K562 (cell line): ENCODE data around the gene RNF166. TPM values are rescaled to one million over a fixed set of nuclear protein-coding genes. Genes with fewer than 3 reads are reported as not detected.

ENCODE experiments used
- FIP1L1 ChIP-seq: fragments of 200-400 bp; formaldehyde crosslinking; IDR thresholded peaks from 2 replicates; pipeline ENCODE4 v1.6.1; 2018; ENCODE audit warnings: mild to moderate bottlenecking, low read depth, low read length; ENCODE audit not compliant: poor library complexity, severe bottlenecking
- HNRNPH1 ChIP-seq: fragments of 200-400 bp; formaldehyde crosslinking; optimal IDR thresholded peaks from 2 replicates; pipeline ENCODE3; 2017; ENCODE audit warnings: low read depth, mild to moderate bottlenecking, low read length, moderate library complexity
- POLR2G ChIP-seq: fragments of 200-400 bp; formaldehyde crosslinking; IDR thresholded peaks from 2 replicates; pipeline ENCODE4 v1.6.1; 2017; ENCODE audit warnings: low read depth, mild to moderate bottlenecking, antibody characterized with exemption, low read length, moderate library complexity
- RBM22 ChIP-seq: fragments of 200-400 bp; formaldehyde crosslinking; IDR thresholded peaks from 2 replicates; pipeline ENCODE4 v1.6.1; 2018; ENCODE audit warnings: low read length, low read depth; ENCODE audit not compliant: poor library complexity, severe bottlenecking
- TFAP4 ChIP-seq: sonication (generic); formaldehyde crosslinking; IDR thresholded peaks from 2 replicates; pipeline ENCODE4 v1.8.0; 2022; ENCODE audit warnings: missing genetic modification reagents, mild to moderate bottlenecking, moderate library complexity, borderline replicate concordance
- polyA plus RNA-seq, 8 experiments: library from polyadenylated mRNA; depleted of rRNA in 4 of 8; stranded (reverse) in 5 of 8; unstranded in 3 of 8; fragments of >200 nt; fragmentation: Nextera tagmentation in 2 of 8; fragmentation: Illumina TruSeq in 1 of 8; extraction: Ambion mirVana in 2 of 8; extraction: Trizol in 1 of 8; gene quantifications; 2 replicates each; pipeline versions ENCODE4 v1.2.1 to v1.2.3, GENCODE V29; 2011 to 2014; ENCODE audit warnings: inconsistent platforms in 1 of 8, missing spikeins in 1 of 8
- total RNA-seq, 7 experiments: library from RNA; depleted of rRNA in 6 of 7; stranded (reverse); fragments of >200 nt in 6 of 7; fragmentation: Illumina TruSeq in 2 of 7; extraction: Trizol in 2 of 7; gene quantifications; 2 replicates each; pipeline versions ENCODE4 v1.2.1 to v1.2.3, GENCODE V29; 2011 to 2021; ENCODE audit warnings: low replicate concordance in 1 of 7
- TF ChIP-seq, protein P1 (sequence below): sonication (generic); formaldehyde crosslinking; IDR thresholded peaks from 2 replicates; pipeline ENCODE4 v1.8.0; 2022; ENCODE audit warnings: mild to moderate bottlenecking, missing genetic modification reagents, borderline replicate concordance

The RNF166 gene
- total and polyA plus RNA-seq, 9 of the 15 experiments (the other 6 are each of a cell fraction or from before 2014, with no cell fraction given) = 0.56 to 60.3 (median 19.5) TPM

DNA sequence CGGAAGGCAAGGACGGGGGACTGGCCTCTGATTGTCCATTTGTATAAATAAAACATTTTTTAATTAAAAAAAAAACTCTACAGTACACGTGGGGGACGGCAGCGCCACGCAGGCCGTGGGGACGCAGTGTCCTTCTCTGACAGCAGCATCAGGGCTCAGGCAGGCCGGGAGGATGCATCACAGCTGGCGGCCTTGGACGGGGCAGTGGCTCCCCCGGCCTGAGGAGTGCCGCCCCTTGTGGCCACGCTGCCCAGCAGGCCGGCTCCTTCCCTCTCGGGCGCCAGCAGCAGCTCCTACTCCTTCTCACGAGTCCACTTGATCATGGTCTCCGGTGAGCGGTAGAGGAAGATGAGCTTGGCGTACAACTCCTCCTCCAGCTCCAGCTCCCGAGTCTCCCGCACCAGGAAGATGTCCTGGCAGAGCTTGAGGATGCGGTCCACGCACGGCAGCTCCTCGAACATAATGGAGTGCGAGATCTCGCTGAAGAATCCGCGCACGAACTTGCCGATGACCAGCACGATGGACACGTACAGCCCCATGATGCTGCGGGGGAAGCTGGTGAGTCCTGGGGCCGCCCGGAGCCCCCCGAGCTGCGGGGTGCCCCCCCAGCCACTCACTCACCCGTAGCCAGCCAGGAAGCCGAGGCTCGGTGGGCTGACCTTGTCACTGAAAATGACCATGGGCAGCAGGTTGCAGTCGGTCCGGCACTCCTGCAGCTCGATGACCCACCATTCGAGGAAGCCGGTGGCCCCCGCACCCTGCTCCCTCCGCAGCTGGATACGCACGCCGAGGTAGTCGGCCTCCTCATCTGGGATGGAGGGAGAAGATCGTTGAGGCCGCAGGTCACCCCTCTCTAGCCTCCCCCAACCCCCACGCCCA, 9.3 kb upstream of the RNF166 start (continued):
- TF ChIP-seq FIP1L1 = peak; percentile 23
- TF ChIP-seq POLR2G = peak; percentile 49; the same call in 1 of the 2 replicates
- peak; percentile 86 for TF ChIP-seq RBM22
- TF ChIP-seq TFAP4 (CRISPR knock-in tag) = peak; percentile 26; the same call in 1 of the 2 replicates
- TF ChIP-seq, protein P1, sequence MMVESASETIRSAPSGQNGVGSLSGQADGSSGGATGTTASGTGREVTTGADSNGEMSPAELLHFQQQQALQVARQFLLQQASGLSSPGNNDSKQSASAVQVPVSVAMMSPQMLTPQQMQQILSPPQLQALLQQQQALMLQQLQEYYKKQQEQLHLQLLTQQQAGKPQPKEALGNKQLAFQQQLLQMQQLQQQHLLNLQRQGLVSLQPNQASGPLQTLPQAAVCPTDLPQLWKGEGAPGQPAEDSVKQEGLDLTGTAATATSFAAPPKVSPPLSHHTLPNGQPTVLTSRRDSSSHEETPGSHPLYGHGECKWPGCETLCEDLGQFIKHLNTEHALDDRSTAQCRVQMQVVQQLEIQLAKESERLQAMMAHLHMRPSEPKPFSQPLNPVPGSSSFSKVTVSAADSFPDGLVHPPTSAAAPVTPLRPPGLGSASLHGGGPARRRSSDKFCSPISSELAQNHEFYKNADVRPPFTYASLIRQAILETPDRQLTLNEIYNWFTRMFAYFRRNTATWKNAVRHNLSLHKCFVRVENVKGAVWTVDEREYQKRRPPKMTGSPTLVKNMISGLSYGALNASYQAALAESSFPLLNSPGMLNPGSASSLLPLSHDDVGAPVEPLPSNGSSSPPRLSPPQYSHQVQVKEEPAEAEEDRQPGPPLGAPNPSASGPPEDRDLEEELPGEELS (CRISPR knock-in tag) = no peak
- no peak for TF ChIP-seq HNRNPH1
